NT2/D1 (cell line): ENCODE measurements around the gene NKAIN2.

ENCODE experiments used
- SUZ12 ChIP-seq: IDR thresholded peaks from 2 replicates; pipeline ENCODE4 v1.6.1; 2011; ENCODE audit not compliant: insufficient read length, insufficient read depth; ENCODE audit errors: extremely low read depth
- YY1 ChIP-seq: IDR thresholded peaks from 2 replicates; pipeline ENCODE4 v1.6.1; 2011; ENCODE audit not compliant: insufficient read length, insufficient read depth
- ZNF274 ChIP-seq: IDR thresholded peaks from 2 replicates; pipeline ENCODE4 v1.6.1; 2011; ENCODE audit warnings: mild to moderate bottlenecking, low read depth, low read length

- TF ChIP-seq ZNF274 = no peak
- no peak for TF ChIP-seq YY1
- no peak for TF ChIP-seq SUZ12
Observed at GRCh38 chr6:124557873-124558272, 754.2 kb downstream of the NKAIN2 start.
